Suppressor macrophage treated with lipopolysaccharide for 1 hour (primary cell): ENCODE measurements around the gene CENPO.

Source experiments
- DNase-seq, 3 donors: peaks; one replicate each; pipeline ENCODE4 v3.0.0-alpha.2; 2020 to 2022

The CENPO gene

GRCh38 chr2:24839729-24840128 is 46.5 kb downstream of the CENPO start:
- no peak for DNase-seq

DNA sequence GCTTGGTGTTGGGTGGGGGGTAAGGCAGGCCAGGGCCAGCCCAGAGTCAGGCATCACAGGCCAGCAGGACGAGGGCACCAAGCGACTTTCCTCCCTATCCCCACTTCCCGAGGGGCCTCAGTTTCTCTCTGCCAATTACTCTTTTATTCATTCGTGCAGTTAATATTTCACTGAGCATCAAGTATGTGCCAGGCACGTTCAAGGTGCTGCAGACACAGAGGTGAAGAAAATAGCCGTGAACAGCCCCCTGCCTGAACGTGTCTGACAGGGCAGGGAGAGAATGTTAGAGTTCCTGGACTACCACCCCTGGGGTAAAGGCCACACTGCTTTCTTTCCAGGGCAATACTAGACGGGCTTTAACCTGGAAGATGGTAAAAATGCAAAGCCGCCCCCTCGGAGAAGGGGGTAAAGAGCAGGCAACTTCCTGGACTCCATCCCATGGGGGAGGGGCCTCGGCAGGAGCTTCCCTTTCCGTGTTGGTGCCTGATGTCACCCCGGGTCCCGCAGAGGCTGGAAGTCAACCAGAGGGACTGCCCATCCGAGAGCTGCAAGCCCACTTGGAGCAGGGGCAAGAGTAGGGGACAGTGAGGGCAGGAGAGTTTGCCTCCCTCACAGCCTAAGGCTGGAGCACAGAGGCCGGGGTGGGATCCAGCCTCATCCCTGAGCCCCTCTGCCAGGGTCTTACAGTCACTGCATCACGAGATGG is 47.1 kb downstream of the CENPO start:
- no peak for DNase-seq

- no peak for DNase-seq
These were observed 48.0 kb downstream of the CENPO start for GRCh38 chr2:24840962-24841945.

DNA sequence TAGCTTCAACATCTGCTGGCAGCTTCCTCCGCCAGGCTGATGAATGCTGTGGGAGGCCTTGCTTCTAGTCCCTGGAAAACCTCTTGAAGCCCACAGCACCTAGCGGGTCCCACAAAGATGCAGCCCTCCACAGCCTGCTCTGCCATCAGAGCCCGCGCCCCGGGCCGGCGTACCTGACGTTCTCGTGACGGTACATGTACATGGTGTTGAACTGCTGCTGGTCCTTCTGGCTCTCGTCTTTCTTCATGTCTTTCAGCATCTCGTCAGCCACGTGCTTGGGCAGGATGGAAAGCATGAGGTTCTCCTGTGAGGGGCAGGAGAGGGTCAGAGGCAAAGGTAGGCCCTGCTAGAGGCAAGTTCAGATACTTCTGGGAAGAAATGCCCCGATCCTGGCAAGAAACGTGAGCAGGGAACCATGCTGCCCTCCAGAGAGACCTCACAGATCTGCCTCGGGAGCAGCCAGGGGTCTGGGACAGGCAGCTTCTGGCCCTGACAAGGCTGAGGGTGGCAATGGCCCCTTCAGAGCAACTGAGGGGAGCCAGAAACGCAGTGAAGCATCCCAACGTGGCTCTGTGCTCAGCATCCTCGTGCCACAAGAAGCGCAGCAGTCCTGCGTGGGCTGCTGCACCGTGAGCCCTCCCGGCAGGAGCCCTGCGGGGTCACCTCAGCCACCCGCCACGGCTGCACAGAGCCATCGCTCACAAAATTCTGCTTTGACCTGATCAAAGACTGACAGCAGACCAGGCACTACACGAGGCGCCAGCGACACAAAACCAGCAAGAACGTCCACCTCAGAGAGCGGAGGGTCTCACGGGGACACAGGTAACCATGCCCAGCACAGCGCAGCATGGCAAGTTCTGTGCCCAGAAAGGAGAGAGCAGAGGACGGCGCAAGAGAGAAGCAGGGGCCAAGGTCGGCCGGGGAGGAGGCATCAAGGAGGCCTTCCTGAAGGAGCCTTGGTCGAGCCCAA is 49.1 kb downstream of the CENPO start:
- no peak for DNase-seq

DNA sequence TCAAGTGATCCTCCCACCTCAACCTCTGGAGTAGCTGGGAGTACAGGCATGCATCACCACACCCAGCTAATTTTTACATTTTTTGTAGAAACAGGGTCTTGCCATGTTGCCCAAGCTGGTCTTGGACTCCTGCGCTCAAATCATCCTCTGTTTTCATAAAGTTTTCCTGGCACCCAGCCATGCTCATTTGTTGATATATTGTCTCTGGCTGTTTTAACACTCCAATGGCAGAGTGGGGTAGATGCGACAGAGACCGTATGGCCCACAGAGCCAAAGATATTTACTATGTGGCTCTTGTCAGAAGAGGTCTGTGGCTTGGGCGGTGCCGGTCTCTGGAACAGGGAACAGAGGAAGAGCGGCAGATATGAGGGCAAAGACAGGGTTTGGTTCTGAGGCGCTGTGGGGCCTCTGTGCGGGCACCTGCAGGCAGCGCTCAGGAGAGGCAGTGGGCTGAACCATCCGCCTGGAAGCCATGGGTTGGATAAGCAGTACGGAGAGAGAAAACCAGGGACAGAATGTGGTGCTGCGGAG is 50.2 kb downstream of the CENPO start:
- DNase-seq: no peak

DNA sequence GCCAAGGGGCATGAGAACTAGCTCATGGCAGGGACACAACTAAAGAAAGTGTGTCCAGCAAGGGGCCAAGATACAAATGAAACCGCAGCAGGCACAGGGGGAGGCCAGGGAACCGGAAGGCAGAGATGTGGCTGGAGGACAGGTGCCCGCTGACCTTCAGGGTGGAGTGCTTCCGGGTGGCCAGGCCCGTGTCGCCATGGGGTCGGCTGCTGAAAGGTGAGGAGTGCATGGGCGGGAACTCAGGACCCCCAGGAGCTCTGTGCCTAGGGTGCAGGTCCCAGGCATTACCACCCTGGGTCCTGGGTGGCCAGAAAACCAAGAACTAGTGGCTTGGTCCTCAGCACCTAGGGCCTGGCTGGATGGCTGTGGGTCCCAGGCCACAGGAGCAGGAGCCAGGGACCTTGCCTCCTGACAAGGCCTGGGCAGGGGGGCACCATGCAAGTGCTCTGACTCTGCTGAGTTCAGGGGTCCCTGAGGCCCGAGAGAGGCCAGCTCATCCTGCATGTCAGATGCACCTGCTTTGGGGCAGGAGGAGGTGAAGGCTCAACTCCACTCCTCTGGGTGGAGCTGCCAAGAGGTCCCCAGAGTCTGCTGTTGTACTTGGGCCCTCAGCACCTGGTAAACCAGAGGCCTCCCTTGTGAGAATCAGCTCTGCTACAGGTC is 50.9 kb downstream of the CENPO start:
- no peak for DNase-seq

DNA sequence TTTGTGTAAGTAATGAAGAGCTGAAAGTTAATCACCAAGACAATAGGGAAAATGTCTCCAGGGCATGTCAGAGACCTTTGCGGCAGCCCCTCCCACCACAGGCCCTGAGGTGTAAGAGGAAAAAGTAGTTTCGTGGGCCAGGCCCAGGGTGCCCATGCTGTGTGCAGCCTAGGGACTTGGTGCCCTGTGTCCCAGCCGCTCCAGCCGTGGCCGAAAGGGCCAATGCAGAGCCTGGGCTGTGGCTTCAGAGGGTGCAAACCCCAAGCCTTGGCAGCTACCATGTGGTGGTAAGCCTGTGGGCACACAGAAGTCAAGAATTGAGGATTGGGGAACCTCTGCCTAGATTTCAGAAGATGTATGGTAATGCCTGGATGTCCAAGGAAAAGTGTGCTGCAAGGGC is 52.5 kb downstream of the CENPO start:
- DNase-seq: no peak

GRCh38 chr2:24850944-24851343 is 57.7 kb downstream of the CENPO start:
- no peak for DNase-seq

DNA sequence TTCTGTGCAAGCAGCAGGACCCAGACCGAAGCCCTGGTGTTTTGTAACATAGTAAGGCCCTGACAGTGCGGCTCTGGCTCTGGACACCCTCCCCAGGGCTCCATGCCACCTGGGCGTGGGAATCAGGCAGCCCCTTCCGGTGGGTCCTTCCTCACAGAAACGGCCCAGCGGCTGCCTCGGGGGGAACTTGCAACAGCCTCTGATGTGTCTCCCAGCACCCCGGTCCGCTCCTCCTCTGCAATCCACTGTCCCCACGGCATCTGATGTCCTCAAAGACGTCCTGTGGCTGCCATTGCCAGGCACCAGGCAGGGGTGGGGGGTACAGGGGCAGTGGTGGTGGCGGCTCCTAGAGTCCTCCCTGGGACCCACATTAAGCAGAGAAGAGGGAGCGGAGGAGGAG is 58.8 kb downstream of the CENPO start:
- no peak for DNase-seq

GRCh38 chr2:24852431-24853020 is 59.3 kb downstream of the CENPO start:
- DNase-seq: no peak

DNA sequence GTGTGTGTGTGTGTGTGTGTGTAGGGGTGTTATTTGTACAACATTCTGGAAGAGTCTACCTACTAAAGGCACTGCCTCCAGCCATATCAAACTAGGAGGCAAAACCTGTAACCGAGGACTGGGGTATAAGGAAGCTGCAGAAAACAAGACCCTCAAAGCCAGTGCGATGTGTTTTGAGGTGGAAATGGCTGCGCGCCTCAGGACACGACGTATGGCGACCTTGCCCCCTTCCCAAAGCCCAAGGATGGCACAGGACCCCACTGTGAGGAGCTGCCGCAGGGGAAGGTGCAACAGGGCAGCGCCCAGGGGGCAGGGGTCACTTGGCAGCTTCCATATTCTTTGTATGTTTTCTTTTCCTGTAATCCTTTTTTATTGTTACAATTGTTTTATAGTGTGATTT is 59.8 kb downstream of the CENPO start:
- DNase-seq: no peak

- no peak for DNase-seq
These were observed 60.8 kb downstream of the CENPO start for GRCh38 chr2:24853996-24854395.

DNA sequence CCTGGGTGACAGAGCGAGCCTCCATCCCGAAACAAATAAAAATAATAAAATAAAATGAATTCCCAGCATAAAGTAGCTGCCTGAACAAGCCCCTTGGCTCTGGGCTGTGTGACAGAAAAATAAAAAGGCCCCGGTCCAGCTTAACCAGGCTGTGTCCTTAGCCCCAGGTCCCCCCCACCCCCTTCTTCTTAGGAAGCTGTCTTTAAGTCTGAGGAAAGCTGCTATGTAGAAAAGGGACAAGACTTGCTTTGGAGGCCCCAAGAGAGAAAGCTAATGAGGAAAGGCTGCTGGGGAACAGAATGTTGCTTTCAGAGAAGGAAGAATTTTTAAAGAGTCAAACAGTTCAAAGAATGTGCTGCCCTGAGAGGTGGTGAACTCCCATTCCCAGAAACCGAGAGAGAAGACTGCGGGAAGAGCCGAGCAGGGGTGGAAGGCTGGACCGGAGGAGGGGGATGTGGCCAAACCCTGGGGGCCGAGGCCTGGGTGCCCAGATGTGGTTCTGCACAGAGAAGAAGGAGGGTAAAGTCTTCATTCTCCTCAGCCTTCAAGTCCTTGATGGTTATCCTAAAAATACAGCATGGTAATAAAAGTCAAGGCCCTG is 61.9 kb downstream of the CENPO start:
- no peak for DNase-seq

- no peak for DNase-seq
These were observed 62.5 kb downstream of the CENPO start for GRCh38 chr2:24855726-24856125.

- no peak for DNase-seq
These were observed 63.6 kb downstream of the CENPO start for GRCh38 chr2:24856791-24857211.

- no peak for DNase-seq
These were observed 64.5 kb downstream of the CENPO start for GRCh38 chr2:24857746-24858145.

DNA sequence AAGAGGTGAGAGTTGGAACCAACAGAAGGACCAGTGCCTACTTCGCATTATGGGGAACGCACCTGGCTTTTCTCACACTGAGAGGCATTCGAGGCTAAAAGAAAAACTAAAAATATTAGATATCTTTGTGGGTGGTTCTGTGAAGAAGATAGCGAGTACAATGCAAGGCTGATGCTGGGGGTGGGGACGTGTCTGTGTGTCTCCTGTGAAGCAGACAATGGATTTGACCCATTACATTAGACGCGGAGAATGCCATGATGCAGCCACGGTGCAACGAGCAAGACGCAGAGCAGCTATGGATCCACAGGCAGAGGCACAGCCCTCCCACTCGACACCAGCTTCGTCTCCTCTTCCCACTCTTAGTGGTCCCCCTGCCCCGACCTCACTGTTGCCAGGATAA is 65.8 kb downstream of the CENPO start:
- no peak for DNase-seq

- DNase-seq: no peak
These were observed 66.9 kb downstream of the CENPO start for GRCh38 chr2:24859968-24860600.

DNA sequence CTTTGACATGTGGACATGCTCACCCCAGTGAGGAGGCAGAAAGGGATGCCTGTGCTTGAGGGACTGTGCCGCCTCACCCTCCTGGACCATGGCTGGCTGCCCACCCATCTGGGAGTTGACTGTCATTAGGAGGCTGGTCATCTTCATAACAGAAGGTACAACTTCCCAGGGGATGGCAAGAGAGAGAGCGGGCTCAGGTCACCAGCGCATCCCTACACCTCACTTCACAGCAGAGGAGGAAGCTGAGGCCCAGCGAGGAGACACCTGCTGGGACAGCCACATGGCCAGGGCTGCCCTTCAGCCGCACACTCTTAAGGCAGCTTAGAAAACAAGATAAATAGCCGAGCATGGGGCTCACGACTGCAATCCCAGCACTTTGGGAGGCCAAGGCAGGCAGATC is 67.4 kb downstream of the CENPO start:
- DNase-seq: no peak

DNA sequence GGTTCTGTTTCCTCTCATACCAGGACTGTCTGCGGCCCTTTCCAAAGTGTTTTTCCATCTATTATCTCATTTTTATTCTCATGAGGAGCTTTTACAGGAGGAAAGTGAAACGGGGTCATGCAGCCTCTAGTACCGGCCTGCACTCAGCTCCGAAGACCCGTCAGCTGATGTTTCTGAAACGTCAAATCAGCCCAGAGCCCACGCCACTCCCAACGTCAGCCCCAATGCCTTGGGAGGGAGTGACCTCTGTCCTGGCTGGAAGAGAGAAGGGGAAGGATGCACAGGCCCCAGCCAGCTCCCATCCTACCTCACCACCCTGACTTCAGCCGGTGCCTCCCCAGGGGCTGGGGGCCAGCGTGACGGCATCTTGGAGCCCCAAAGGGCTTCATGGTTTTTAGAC is 68.3 kb downstream of the CENPO start:
- no peak for DNase-seq

GRCh38 chr2:24863641-24864040 is 70.4 kb downstream of the CENPO start:
- no peak for DNase-seq
